HepG2 (cell line): ENCODE measurements around the gene CTDSP1. TPM values are rescaled to one million over a fixed set of nuclear protein-coding genes. Genes with fewer than 3 reads are reported as not detected.

Experiments
- ARNT2 ChIP-seq: sonication (generic); formaldehyde crosslinking; IDR thresholded peaks from 2 replicates; pipeline ENCODE4 v1.8.0; 2022; ENCODE audit warnings: mild to moderate bottlenecking, low read depth, missing genetic modification reagents, moderate library complexity
- ERF ChIP-seq: IDR thresholded peaks from 2 replicates; pipeline ENCODE4 v1.6.1; 2018; ENCODE audit warnings: missing biosample characterization, missing genetic modification reagents
- FLYWCH1 ChIP-seq: sonication (generic); formaldehyde crosslinking; IDR thresholded peaks from 2 replicates; pipeline ENCODE4 v1.8.1; 2023; ENCODE audit warnings: mild to moderate bottlenecking, missing genetic modification reagents
- FOXO1 ChIP-seq: sonication (generic); formaldehyde crosslinking; IDR thresholded peaks from 2 replicates; pipeline ENCODE4 v1.4.0; 2020; ENCODE audit warnings: missing genetic modification reagents
- HES4 ChIP-seq: sonication (generic); formaldehyde crosslinking; IDR thresholded peaks from 2 replicates; pipeline ENCODE4 v1.9.0; 2021; ENCODE audit warnings: mild to moderate bottlenecking, missing genetic modification reagents, borderline replicate concordance
- HNRNPLL ChIP-seq: fragments of 200-400 bp; formaldehyde crosslinking; IDR thresholded peaks from 2 replicates; pipeline ENCODE4 v1.6.1; 2017; ENCODE audit warnings: mild to moderate bottlenecking, low read depth, low read length; ENCODE audit not compliant: poor library complexity, severe bottlenecking
- RBFOX2 ChIP-seq: fragments of 200-400 bp; formaldehyde crosslinking; IDR thresholded peaks from 2 replicates; pipeline ENCODE4 v1.6.1; 2017; ENCODE audit warnings: low read depth, mild to moderate bottlenecking, low read length
- RBM22 ChIP-seq: fragments of 200-400 bp; formaldehyde crosslinking; optimal IDR thresholded peaks from 2 replicates; pipeline ENCODE3; 2017; ENCODE audit warnings: mild to moderate bottlenecking, low read length, moderate library complexity
- SNAI1 ChIP-seq: sonication (generic); formaldehyde crosslinking; IDR thresholded peaks from 2 replicates; pipeline ENCODE4 v1.5.0; 2020; ENCODE audit warnings: mild to moderate bottlenecking, missing genetic modification reagents, borderline replicate concordance
- SP1 ChIP-seq, 2 experiments: fragments of 450-650 bp in 1 of 2; sonication (generic) in 1 of 2; formaldehyde crosslinking in 1 of 2; IDR thresholded peaks; 2 replicates each; pipeline versions ENCODE4 v1.4.0 to v1.6.1; 2016 to 2020; ENCODE audit warnings: missing genetic modification reagents in 1 of 2
- SRSF1 ChIP-seq: fragments of 200-400 bp; formaldehyde crosslinking; optimal IDR thresholded peaks from 2 replicates; pipeline ENCODE3; 2017; ENCODE audit warnings: mild to moderate bottlenecking, low read depth, low read length, moderate library complexity
- ZFP37 ChIP-seq: sonication (generic); formaldehyde crosslinking; IDR thresholded peaks from 2 replicates; pipeline ENCODE4 v1.4.0; 2020; ENCODE audit warnings: missing genetic modification reagents, borderline replicate concordance
- ZNF224 ChIP-seq: sonication (generic); formaldehyde crosslinking; IDR thresholded peaks from 2 replicates; pipeline ENCODE4 v1.5.0; 2020; ENCODE audit warnings: mild to moderate bottlenecking, missing genetic modification reagents
- ZNF230 ChIP-seq: sonication (generic); formaldehyde crosslinking; IDR thresholded peaks from 2 replicates; pipeline ENCODE4 v1.4.0; 2020; ENCODE audit warnings: mild to moderate bottlenecking, missing genetic modification reagents
- ZNF30 ChIP-seq: sonication (generic); formaldehyde crosslinking; IDR thresholded peaks from 2 replicates; pipeline ENCODE4 v1.5.0; 2020; ENCODE audit warnings: mild to moderate bottlenecking, missing genetic modification reagents
- ZNF556 ChIP-seq: sonication (generic); formaldehyde crosslinking; IDR thresholded peaks from 2 replicates; pipeline ENCODE4 v1.4.0; 2020; ENCODE audit warnings: mild to moderate bottlenecking, missing genetic modification reagents, borderline replicate concordance
- ZNF720 ChIP-seq: sonication (generic); formaldehyde crosslinking; IDR thresholded peaks from 2 replicates; pipeline ENCODE4 v1.4.0; 2020; ENCODE audit warnings: missing genetic modification reagents
- ZNF792 ChIP-seq: IDR thresholded peaks from 2 replicates; pipeline ENCODE4 v1.6.1; 2016
- ZSCAN30 ChIP-seq: sonication (generic); formaldehyde crosslinking; IDR thresholded peaks from 2 replicates; pipeline ENCODE4 v1.5.0; 2020; ENCODE audit warnings: mild to moderate bottlenecking, missing genetic modification reagents
- ZSCAN31 ChIP-seq: sonication (generic); formaldehyde crosslinking; IDR thresholded peaks from 2 replicates; pipeline ENCODE4 v1.5.0; 2020; ENCODE audit warnings: low read depth, mild to moderate bottlenecking, missing genetic modification reagents
- ZSCAN9 ChIP-seq: IDR thresholded peaks from 2 replicates; pipeline ENCODE4 v1.6.1; 2016; ENCODE audit warnings: borderline replicate concordance
- polyA plus RNA-seq, 8 experiments: library from polyadenylated mRNA; depleted of rRNA in 3 of 8; stranded (reverse) in 7 of 8; unstranded in 1 of 8; fragments of >200 nt; fragmentation: Illumina TruSeq in 4 of 8; extraction: Trizol in 4 of 8; gene quantifications; 2 replicates each; pipeline versions ENCODE4 v1.2.1 to v1.2.3, GENCODE V29; 2011 to 2016; ENCODE audit warnings: low read depth in 4 of 8, missing spikeins in 1 of 8, mixed read lengths in 1 of 8; ENCODE audit not compliant: insufficient read depth in 1 of 8
- total RNA-seq, 5 experiments: library from RNA; depleted of rRNA; stranded (reverse); fragments of >200 nt; fragmentation: Illumina TruSeq; extraction: Trizol; gene quantifications; 2 replicates each; pipeline ENCODE4 v1.2.3, GENCODE V29; 2016; ENCODE audit warnings: low read depth in 1 of 5
- TF ChIP-seq, protein P1 (sequence below): sonication (generic); formaldehyde crosslinking; IDR thresholded peaks from 2 replicates; pipeline ENCODE4 v1.5.0; 2020; ENCODE audit warnings: missing genetic modification reagents
- TF ChIP-seq, protein P2 (sequence below): sonication (generic); formaldehyde crosslinking; IDR thresholded peaks from 2 replicates; pipeline ENCODE4 v1.9.0; 2022; ENCODE audit warnings: low read depth, missing genetic modification reagents
- TF ChIP-seq, protein P3 (sequence below): IDR thresholded peaks from 2 replicates; pipeline ENCODE4 v1.6.1; 2016; ENCODE audit warnings: control low read depth
- TF ChIP-seq, protein P4 (sequence below): sonication (generic); formaldehyde crosslinking; IDR thresholded peaks from 2 replicates; pipeline ENCODE4 v1.8.1; 2023; ENCODE audit warnings: missing genetic modification reagents, inconsistent platforms, borderline replicate concordance
- TF ChIP-seq, protein P5 (sequence below): sonication (generic); formaldehyde crosslinking; IDR thresholded peaks from 2 replicates; pipeline ENCODE4 v1.5.1; 2020; ENCODE audit warnings: mild to moderate bottlenecking, moderate library complexity, missing genetic modification reagents

Gene CTDSP1
- total and polyA plus RNA-seq, 2 of the 13 experiments (the other 11 are each of a cell fraction or from before 2014, with no cell fraction given), result 91.0 to 268 TPM

DNA sequence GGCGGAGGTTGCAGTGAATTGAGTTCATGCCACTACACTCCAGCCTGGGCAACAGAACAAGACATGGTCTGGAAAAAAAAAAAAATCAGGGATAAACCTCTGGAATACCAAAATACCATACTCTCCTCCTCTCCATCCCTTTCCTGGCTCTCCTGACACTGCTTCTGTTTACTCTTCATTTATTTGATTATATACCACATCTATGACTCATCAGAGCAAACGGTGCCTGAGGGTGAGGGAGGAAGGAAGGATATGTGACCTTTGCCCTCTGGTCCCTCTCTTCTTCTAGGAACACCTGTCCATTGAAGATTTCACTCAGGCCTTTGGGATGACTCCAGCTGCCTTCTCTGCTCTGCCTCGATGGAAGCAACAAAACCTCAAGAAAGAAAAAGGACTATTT lies 49.3 kb downstream of the CTDSP1 start (continued):
- TF ChIP-seq, protein P1, sequence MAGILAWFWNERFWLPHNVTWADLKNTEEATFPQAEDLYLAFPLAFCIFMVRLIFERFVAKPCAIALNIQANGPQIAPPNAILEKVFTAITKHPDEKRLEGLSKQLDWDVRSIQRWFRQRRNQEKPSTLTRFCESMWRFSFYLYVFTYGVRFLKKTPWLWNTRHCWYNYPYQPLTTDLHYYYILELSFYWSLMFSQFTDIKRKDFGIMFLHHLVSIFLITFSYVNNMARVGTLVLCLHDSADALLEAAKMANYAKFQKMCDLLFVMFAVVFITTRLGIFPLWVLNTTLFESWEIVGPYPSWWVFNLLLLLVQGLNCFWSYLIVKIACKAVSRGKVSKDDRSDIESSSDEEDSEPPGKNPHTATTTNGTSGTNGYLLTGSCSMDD (CRISPR knock-in tag), result no peak
- 0 out of 2 replicates have a peak, but pooled peaks have one; percentile 40 for TF ChIP-seq ZSCAN9 (CRISPR knock-in tag)
- no peak for TF ChIP-seq ZNF720 (CRISPR knock-in tag)
- peak; percentile 41; the same call in 1 of the 2 replicates for TF ChIP-seq RBFOX2
- TF ChIP-seq, protein P2, sequence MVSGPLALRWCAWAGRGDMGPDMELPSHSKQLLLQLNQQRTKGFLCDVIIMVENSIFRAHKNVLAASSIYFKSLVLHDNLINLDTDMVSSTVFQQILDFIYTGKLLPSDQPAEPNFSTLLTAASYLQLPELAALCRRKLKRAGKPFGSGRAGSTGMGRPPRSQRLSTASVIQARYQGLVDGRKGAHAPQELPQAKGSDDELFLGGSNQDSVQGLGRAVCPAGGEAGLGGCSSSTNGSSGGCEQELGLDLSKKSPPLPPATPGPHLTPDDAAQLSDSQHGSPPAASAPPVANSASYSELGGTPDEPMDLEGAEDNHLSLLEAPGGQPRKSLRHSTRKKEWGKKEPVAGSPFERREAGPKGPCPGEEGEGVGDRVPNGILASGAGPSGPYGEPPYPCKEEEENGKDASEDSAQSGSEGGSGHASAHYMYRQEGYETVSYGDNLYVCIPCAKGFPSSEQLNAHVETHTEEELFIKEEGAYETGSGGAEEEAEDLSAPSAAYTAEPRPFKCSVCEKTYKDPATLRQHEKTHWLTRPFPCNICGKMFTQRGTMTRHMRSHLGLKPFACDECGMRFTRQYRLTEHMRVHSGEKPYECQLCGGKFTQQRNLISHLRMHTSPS (CRISPR knock-in tag), result no peak
- TF ChIP-seq ZSCAN31 (CRISPR knock-in tag), result no peak
- TF ChIP-seq FOXO1 (CRISPR knock-in tag), result no peak; the same call in 1 of the 2 replicates
- no peak for TF ChIP-seq SNAI1 (CRISPR knock-in tag)
- no peak for TF ChIP-seq ARNT2 (CRISPR knock-in tag)
- TF ChIP-seq SRSF1, result no peak
- TF ChIP-seq, protein P3, sequence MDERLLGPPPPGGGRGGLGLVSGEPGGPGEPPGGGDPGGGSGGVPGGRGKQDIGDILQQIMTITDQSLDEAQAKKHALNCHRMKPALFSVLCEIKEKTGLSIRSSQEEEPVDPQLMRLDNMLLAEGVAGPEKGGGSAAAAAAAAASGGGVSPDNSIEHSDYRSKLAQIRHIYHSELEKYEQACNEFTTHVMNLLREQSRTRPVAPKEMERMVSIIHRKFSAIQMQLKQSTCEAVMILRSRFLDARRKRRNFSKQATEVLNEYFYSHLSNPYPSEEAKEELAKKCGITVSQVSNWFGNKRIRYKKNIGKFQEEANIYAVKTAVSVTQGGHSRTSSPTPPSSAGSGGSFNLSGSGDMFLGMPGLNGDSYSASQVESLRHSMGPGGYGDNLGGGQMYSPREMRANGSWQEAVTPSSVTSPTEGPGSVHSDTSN (CRISPR knock-in tag), result no peak
- no peak for TF ChIP-seq HNRNPLL
- TF ChIP-seq FLYWCH1, result no peak
- TF ChIP-seq ZFP37 (CRISPR knock-in tag), result no peak
- TF ChIP-seq, protein P4, sequence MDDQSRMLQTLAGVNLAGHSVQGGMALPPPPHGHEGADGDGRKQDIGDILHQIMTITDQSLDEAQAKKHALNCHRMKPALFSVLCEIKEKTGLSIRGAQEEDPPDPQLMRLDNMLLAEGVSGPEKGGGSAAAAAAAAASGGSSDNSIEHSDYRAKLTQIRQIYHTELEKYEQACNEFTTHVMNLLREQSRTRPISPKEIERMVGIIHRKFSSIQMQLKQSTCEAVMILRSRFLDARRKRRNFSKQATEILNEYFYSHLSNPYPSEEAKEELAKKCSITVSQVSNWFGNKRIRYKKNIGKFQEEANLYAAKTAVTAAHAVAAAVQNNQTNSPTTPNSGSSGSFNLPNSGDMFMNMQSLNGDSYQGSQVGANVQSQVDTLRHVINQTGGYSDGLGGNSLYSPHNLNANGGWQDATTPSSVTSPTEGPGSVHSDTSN (CRISPR knock-in tag), result no peak
- no peak for TF ChIP-seq ZNF224 (CRISPR knock-in tag)
- peak; percentile 57; the same call in 1 of the 2 replicates for TF ChIP-seq ZNF792 (CRISPR knock-in tag)
- TF ChIP-seq, protein P5, sequence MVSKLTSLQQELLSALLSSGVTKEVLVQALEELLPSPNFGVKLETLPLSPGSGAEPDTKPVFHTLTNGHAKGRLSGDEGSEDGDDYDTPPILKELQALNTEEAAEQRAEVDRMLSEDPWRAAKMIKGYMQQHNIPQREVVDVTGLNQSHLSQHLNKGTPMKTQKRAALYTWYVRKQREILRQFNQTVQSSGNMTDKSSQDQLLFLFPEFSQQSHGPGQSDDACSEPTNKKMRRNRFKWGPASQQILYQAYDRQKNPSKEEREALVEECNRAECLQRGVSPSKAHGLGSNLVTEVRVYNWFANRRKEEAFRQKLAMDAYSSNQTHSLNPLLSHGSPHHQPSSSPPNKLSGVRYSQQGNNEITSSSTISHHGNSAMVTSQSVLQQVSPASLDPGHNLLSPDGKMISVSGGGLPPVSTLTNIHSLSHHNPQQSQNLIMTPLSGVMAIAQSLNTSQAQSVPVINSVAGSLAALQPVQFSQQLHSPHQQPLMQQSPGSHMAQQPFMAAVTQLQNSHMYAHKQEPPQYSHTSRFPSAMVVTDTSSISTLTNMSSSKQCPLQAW (CRISPR knock-in tag), result peak; percentile 63; the same call in 1 of the 2 replicates
- no peak for TF ChIP-seq SP1 (IDR thresholded peaks at IDR 0.05)
- TF ChIP-seq SP1 (CRISPR knock-in tag; IDR thresholded peaks at IDR 0.05), result no peak
- no peak for TF ChIP-seq ZNF230
- peak; percentile 49 for TF ChIP-seq RBM22
- peak; percentile 43; the same call in 1 of the 2 replicates for TF ChIP-seq ERF (CRISPR knock-in tag)
- no peak for TF ChIP-seq ZSCAN30 (CRISPR knock-in tag)
- no peak for TF ChIP-seq ZNF556 (CRISPR knock-in tag)
- no peak for TF ChIP-seq HES4 (CRISPR knock-in tag)
- no peak for TF ChIP-seq ZNF30 (CRISPR knock-in tag)
